Panc1 (cell line): ENCODE results near the gene NPAS3. TPM values are rescaled to one million over a fixed set of nuclear protein-coding genes. Genes with fewer than 3 reads are reported as not detected.

Experiments used
- ATAC-seq: fragments of 200-7000 bp; cut with Tn5 transposase; 2 replicates; pipeline ENCODE4 v1.9.1; 2020; ENCODE audit warnings: mild to moderate bottlenecking, moderate library complexity
- BruUV-seq: library from RNA; stranded (reverse); fragments of 400-500 nt; replicated peaks from 2 replicates; lab custom pipeline; 2021; lab: Mats Ljungman, UMichigan
- CTCF ChIA-PET: fragments of 300-600 bp; sonication (Branson Sonifier 250); formaldehyde crosslinking; loops from one replicate; lab custom pipeline; 2022; ENCODE audit warnings: antibody characterized with exemption; lab: Charles Lee
- POLR2A ChIA-PET: fragments of 300-600 bp; sonication (Branson Sonifier 250); formaldehyde crosslinking; loops from one replicate; lab custom pipeline; 2022; ENCODE audit warnings: antibody characterized with exemption; lab: Charles Lee
- DNase-seq: peaks from one replicate; pipeline ENCODE4 v3.0.0-alpha.2; 2010; ENCODE audit warnings: low read depth, low spot score
- H3K27ac ChIP-seq: 2 replicates; pipeline ENCODE4 v1.5.1; 2011; ENCODE audit warnings: mild to moderate bottlenecking, low read length, inconsistent platforms
- H3K27me3 ChIP-seq: fragments of 200-500 bp; sonication (Bioruptor generic); 2 replicates; pipeline ENCODE4 v1.6.0; 2014; ENCODE audit warnings: low read length, inconsistent platforms; ENCODE audit not compliant: control insufficient read depth, insufficient read depth
- H3K36me3 ChIP-seq: fragments of 200-500 bp; sonication (Bioruptor generic); 2 replicates; pipeline ENCODE4 v1.5.1; 2014; ENCODE audit warnings: inconsistent platforms, mild to moderate bottlenecking, low read length, moderate library complexity; ENCODE audit not compliant: control insufficient read depth, insufficient read depth
- H3K4me1 ChIP-seq: 2 replicates; pipeline ENCODE4 v1.5.1; 2011; ENCODE audit warnings: inconsistent platforms, mild to moderate bottlenecking, low read length, moderate library complexity; ENCODE audit not compliant: control insufficient read depth, insufficient read depth
- H3K4me3 ChIP-seq, 2 experiments: 2 replicates each; pipeline ENCODE4 v1.5.1; 2011 to 2012; ENCODE audit warnings: low read depth in 2 of 2, low read length in 2 of 2, mild to moderate bottlenecking in 2 of 2, inconsistent platforms in 1 of 2, moderate library complexity in 1 of 2
- H3K9me3 ChIP-seq: fragments of 200-500 bp; sonication (Bioruptor generic); 2 replicates; pipeline ENCODE4 v1.5.1; 2014; ENCODE audit warnings: low read depth, mild to moderate bottlenecking, inconsistent platforms, low read length, moderate library complexity; ENCODE audit not compliant: control insufficient read depth, insufficient read depth
- POLR2AphosphoS5 ChIP-seq: IDR thresholded peaks from 2 replicates; pipeline ENCODE4 v1.6.1; 2012; ENCODE audit warnings: mild to moderate bottlenecking, low read depth, low read length, moderate library complexity
- SIN3A ChIP-seq: IDR thresholded peaks from 2 replicates; pipeline ENCODE4 v1.6.1; 2012; ENCODE audit warnings: low read depth, mild to moderate bottlenecking, low read length, moderate library complexity, borderline replicate concordance; ENCODE audit not compliant: insufficient read depth
- TCF7L2 ChIP-seq: IDR thresholded peaks from 2 replicates; pipeline ENCODE4 v1.6.1; 2011; ENCODE audit warnings: mild to moderate bottlenecking, low read depth, low read length, inconsistent platforms
- in situ Hi-C: cut with HindIII; loops from 2 replicates; pipeline ENCODE4 v1.10.0; 2016; ENCODE audit warnings: low sequenced_read_pairs, low pct_unique_long_range_greater_than_20kb
- intact Hi-C: fragments of 100-400 bp; cut with micrococcal nuclease; formaldehyde crosslinking; loops from one replicate; pipeline ENCODE4 v1.10.0; 2022; ENCODE audit not compliant: unreplicated experiment
- total RNA-seq: library from RNA; stranded (reverse); gene quantifications from one replicate; pipeline ENCODE4 v1.2.1, GENCODE V29; 2021; ENCODE audit not compliant: unreplicated experiment
- TF ChIP-seq, protein P1 (sequence below), 2 experiments: IDR thresholded peaks; 2 replicates each; pipeline ENCODE4 v1.6.1; 2011 to 2012; ENCODE audit warnings: low read depth in 2 of 2, control low read depth in 1 of 2, low read length in 1 of 2, mild to moderate bottlenecking in 1 of 2, moderate library complexity in 1 of 2; ENCODE audit not compliant: insufficient read depth in 1 of 2
- TF ChIP-seq, protein P2 (sequence below): fragments of 450-650 bp; IDR thresholded peaks from 2 replicates; pipeline ENCODE4 v1.5.1; 2017; ENCODE audit warnings: mild to moderate bottlenecking

The NPAS3 gene
- total RNA-seq, 1 experiment from 2014 or later = 0.23 TPM

DNA sequence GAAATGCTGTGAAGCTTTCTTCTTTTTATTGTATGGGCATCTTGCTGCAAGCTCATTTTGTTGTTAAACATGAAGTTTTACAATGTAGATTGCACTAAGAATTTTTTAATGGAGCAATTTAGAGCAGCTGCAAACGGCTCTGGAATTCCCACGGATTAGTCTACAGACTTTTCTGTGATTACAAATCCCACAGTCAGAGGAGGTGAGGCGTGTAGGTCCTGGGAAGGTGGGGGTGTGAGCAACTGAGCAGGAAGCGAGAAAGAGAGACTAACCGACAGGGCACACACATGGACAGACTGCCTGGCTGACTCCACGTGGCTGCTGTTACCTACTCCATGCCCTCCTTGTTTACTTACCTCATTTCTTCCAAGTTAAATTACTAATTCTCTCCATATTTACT lies 348.5 kb downstream of the NPAS3 start:
- intact Hi-C loops (no loop called here), in situ Hi-C loops (no loop called here)
- Histone ChIP-seq H3K4me1 (no peaks in the 10 kb centered on the region), H3K9me3 (no peaks in the 10 kb centered on the region), H3K4me3 (no peak overlapping the region), H3K27ac (no peak overlapping the region), H3K27me3 (no peaks in the 10 kb centered on the region), H3K36me3 (no peaks in the 10 kb centered on the region)
- TF ChIP-seq, protein P1, sequence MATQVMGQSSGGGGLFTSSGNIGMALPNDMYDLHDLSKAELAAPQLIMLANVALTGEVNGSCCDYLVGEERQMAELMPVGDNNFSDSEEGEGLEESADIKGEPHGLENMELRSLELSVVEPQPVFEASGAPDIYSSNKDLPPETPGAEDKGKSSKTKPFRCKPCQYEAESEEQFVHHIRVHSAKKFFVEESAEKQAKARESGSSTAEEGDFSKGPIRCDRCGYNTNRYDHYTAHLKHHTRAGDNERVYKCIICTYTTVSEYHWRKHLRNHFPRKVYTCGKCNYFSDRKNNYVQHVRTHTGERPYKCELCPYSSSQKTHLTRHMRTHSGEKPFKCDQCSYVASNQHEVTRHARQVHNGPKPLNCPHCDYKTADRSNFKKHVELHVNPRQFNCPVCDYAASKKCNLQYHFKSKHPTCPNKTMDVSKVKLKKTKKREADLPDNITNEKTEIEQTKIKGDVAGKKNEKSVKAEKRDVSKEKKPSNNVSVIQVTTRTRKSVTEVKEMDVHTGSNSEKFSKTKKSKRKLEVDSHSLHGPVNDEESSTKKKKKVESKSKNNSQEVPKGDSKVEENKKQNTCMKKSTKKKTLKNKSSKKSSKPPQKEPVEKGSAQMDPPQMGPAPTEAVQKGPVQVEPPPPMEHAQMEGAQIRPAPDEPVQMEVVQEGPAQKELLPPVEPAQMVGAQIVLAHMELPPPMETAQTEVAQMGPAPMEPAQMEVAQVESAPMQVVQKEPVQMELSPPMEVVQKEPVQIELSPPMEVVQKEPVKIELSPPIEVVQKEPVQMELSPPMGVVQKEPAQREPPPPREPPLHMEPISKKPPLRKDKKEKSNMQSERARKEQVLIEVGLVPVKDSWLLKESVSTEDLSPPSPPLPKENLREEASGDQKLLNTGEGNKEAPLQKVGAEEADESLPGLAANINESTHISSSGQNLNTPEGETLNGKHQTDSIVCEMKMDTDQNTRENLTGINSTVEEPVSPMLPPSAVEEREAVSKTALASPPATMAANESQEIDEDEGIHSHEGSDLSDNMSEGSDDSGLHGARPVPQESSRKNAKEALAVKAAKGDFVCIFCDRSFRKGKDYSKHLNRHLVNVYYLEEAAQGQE (IDR thresholded peaks at IDR 0.05; ENCODE audit: insufficient read depth in 1 of 2, low read depth in 2 of 2, low read length in 1 of 2) = no peak
- no peak for TF ChIP-seq POLR2AphosphoS5
- TF ChIP-seq, protein P2, sequence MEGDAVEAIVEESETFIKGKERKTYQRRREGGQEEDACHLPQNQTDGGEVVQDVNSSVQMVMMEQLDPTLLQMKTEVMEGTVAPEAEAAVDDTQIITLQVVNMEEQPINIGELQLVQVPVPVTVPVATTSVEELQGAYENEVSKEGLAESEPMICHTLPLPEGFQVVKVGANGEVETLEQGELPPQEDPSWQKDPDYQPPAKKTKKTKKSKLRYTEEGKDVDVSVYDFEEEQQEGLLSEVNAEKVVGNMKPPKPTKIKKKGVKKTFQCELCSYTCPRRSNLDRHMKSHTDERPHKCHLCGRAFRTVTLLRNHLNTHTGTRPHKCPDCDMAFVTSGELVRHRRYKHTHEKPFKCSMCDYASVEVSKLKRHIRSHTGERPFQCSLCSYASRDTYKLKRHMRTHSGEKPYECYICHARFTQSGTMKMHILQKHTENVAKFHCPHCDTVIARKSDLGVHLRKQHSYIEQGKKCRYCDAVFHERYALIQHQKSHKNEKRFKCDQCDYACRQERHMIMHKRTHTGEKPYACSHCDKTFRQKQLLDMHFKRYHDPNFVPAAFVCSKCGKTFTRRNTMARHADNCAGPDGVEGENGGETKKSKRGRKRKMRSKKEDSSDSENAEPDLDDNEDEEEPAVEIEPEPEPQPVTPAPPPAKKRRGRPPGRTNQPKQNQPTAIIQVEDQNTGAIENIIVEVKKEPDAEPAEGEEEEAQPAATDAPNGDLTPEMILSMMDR = no peak
- TF ChIP-seq TCF7L2 = no peak
- TF ChIP-seq SIN3A = no peak
- ChIA-PET CTCF (no interaction called here), POLR2A (interaction anchor here (0.7 kb wide), 1 partner anchor 310 kb away, joined by 4 read pairs; no protein-coding TSS in a partner anchor)
- DNase-seq (no peak), ATAC-seq (no peak)
- BruUV-seq = no TSS peak

DNA sequence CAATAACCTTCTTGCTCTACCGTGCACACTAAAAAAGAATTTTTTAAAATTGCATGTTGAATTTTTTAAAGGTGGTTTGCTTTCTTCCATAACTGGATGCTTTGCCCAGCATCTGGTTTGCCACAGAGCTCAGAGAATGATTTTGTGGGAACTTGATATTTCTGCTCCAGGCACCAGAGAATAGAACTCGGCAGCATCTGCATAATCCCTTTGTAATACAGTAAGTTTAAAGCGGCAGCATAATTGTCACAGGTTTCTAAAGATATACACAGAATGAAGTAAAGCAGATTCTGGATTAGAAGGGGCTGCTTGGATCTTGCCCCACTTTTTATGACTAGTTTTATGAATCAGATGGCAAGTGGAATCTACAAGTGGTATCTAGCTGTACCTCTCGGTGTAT lies 352.0 kb downstream of the NPAS3 start:
- POLR2A ChIA-PET = no interaction called here
- no peak for ATAC-seq

More for the DNA sequence above, 352.0 kb downstream of the NPAS3 start:
- H3K36me3 ChIP-seq = no peaks in the 10 kb centered on the region
- no peak for DNase-seq
- no peaks in the 10 kb centered on the region for H3K27me3 ChIP-seq
- H3K27ac ChIP-seq = no peak overlapping the region
- H3K4me1 ChIP-seq = no peaks in the 10 kb centered on the region
- intact Hi-C loops = no loop called here
- no peak overlapping the region for H3K4me3 ChIP-seq
- no TSS peak for BruUV-seq
- CTCF ChIA-PET = no interaction called here
- in situ Hi-C loops = no loop called here
- H3K9me3 ChIP-seq = no peaks in the 10 kb centered on the region
- TF ChIP-seq POLR2AphosphoS5 (no peak), SIN3A (no peak), TCF7L2 (no peak)
- TF ChIP-seq, protein P1 (IDR thresholded peaks at IDR 0.05; ENCODE audit: insufficient read depth in 1 of 2, low read depth in 2 of 2, low read length in 1 of 2) = no peak
- TF ChIP-seq, protein P2 = no peak
